NCI-H510A treated with DMSO at 0.1 percent for 48 hours (cell line): ENCODE results near the gene RBM38.
A peak's percentile ranks its signal among the peaks of the same experiment; 100 is the strongest.
"Not testable (repeated sequence)": the region's sequence is repeated elsewhere in the genome, so short reads cannot be mapped to it uniquely, and the experiment has no call there.

Source experiments
- DNase-seq: peaks from one replicate; lab custom pipeline; 2025; lab: John Stamatoyannopoulos, UW

RBM38 gene

GRCh38 chr20:57417830-57418780 lies 26.9 kb downstream of the RBM38 start:
- DNase-seq, result no peak

GRCh38 chr20:57419479-57419878 lies 28.3 kb downstream of the RBM38 start:
- DNase-seq, result not testable (repeated sequence)

- no peak for DNase-seq
Observed at GRCh38 chr20:57420571-57421252, 29.5 kb downstream of the RBM38 start.

- DNase-seq, result no peak
Observed at GRCh38 chr20:57421253-57422220, 30.3 kb downstream of the RBM38 start.

- DNase-seq, result no peak
Observed at GRCh38 chr20:57422254-57422653, 31.1 kb downstream of the RBM38 start.

- peak; percentile 72 for DNase-seq
Observed at GRCh38 chr20:57425150-57426013, 34.2 kb downstream of the RBM38 start.

GRCh38 chr20:57426271-57426689 lies 35.1 kb downstream of the RBM38 start:
- DNase-seq, result peak; percentile 78

GRCh38 chr20:57426831-57427230 lies 35.6 kb downstream of the RBM38 start:
- no peak for DNase-seq

GRCh38 chr20:57428324-57429158 lies 37.3 kb downstream of the RBM38 start:
- DNase-seq, result no peak

- no peak for DNase-seq
Observed at GRCh38 chr20:57429159-57429496, 37.9 kb downstream of the RBM38 start.

- DNase-seq, result no peak
Observed at GRCh38 chr20:57429580-57430200, 38.5 kb downstream of the RBM38 start.

GRCh38 chr20:57430201-57430596 lies 39.0 kb downstream of the RBM38 start:
- not testable (repeated sequence) for DNase-seq

- no peak for DNase-seq
Observed at GRCh38 chr20:57431539-57431835, 40.3 kb downstream of the RBM38 start.

GRCh38 chr20:57432480-57432861 lies 41.3 kb downstream of the RBM38 start:
- no peak for DNase-seq

GRCh38 chr20:57432862-57433491 lies 41.8 kb downstream of the RBM38 start:
- DNase-seq, result no peak

- no peak for DNase-seq
Observed at GRCh38 chr20:57433657-57434389, 42.6 kb downstream of the RBM38 start.

GRCh38 chr20:57434390-57434700 lies 43.1 kb downstream of the RBM38 start:
- DNase-seq, result no peak

GRCh38 chr20:57435105-57435497 lies 43.9 kb downstream of the RBM38 start:
- DNase-seq, result no peak
